ENCODE results near the gene PRSS8.
"Not testable (repeated sequence)": the region's sequence is repeated elsewhere in the genome, so short reads cannot be mapped to it uniquely, and the experiment has no call there.

The PRSS8 gene

DNA sequence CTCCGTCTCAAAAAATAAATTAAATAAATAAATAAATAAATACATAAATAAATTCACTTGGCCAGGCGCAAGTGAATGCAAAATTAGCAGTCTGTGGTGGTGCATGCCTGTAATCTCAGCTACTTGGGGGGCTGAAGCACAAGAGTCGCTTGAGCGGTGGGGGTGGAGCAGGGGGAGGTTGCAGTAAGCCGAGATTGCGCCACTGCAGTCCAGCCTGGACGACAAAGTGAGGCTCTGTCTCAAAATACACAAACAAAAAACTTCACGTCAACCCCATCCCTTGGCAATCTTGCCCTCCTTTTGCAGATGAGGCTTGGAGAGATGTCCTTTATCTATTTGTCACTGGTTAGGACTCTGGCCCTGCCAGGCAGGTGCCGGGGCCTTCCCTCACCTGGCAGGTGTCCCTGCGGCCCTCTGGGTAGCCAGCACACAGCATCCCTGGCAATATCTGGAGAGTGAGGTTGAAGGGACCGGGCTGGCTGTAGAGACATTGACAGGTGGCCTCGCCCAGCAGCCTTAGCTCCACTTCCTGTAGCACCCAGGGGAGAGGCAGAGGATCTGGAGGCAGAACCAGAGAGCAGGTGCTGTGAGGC, 10.0 kb upstream of the PRSS8 start:
- in situ Hi-C loops (cut with MboI; ENCODE audit: low sequenced_read_pairs) = no loop called here

DNA sequence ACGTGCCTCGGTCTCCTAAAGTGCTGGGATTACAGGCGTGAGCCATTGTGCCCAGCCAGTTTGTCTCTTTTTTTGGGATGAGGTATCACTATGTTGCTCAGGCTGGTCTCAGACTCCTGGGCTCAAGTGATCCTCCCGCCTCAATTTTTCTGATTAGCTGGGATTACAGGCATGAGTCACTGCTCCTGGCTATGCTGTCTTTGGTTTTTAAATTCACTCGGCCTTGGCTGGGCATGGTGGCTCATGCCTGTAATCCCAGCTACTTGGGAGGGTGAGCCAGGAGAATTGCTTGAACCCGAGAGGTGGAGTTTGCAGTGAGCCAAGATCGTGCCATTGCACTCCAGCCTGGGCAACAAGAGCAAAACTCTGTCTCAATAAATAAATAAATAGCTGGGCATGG, 8.9 kb upstream of the PRSS8 start:
- in situ Hi-C loops (cut with MboI; ENCODE audit: low sequenced_read_pairs) = not testable (repeated sequence)

- in situ Hi-C loops (cut with MboI; ENCODE audit: low sequenced_read_pairs) = no loop called here
These were observed 8.2 kb upstream of the PRSS8 start for GRCh38 chr16:31143694-31144148.

DNA sequence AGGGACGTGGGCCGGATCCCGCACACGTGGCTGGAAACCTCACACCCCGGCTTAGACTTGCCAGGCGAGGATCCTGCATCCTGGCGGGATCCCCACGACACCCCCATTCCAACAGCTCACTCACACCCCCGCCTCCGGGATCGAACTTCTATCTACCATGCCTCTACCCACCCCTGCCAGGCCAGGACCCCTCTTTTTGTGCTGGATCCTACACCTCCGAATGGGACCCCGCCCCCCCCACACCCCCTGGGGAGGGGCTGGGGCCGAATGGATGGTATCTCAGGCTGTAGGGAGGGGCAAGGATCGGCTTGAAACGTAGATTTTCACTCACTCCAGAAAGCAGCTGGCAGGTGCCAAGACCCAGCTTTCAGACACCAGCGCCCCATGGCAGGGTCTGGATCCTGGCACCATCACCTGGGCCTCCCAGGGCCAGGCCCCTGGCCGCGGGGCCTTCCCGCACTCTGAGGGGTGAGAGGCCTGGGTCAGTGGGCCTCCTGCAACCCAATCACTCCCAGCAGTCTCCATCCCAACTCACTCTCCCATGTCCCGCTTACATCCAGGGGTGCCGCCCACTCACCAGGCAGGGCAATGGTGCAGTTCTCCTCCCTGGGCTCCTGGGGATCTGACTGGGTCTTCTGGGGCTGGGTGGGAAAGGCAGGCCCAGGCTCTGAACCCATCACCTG, 7.6 kb upstream of the PRSS8 start:
- in situ Hi-C loops (cut with MboI; ENCODE audit: low sequenced_read_pairs) = no loop called here

- in situ Hi-C loops (cut with MboI; ENCODE audit: low sequenced_read_pairs) = no loop called here
These were observed 6.8 kb upstream of the PRSS8 start for GRCh38 chr16:31142109-31143010.

DNA sequence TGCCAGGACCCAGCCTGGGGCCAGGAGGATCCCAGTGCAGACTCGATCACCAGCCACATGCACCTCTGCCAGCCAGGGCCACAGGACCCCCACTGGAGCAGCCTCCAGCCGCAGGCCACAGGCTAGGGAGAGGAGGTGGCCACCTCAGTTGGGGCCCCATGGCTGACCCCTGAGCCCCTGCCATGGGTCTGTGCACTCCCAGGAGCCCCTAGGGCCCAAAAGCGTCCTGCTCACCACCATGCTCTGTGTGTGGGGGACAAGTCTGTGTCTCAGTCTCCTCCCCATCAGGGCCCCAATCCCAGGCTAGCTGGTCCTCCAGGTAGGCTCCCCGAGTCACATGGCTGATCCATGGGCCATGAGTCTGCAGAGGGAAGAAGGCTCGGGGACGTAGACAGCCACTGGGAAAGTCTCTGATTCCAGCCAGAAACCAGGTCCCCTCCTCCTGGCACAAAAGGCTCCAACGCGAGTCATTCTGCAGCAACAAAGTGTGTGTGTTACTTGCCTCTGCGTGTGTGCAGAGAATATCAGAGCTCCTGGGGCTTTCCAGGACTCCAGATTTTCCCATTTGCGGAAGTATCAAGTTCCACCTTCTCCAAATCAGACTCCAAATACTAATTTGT, 6.1 kb upstream of the PRSS8 start:
- in situ Hi-C loops (cut with MboI; ENCODE audit: low sequenced_read_pairs) = no loop called here

GRCh38 chr16:31141071-31141469, 5.5 kb upstream of the PRSS8 start:
- in situ Hi-C loops (cut with MboI; ENCODE audit: low sequenced_read_pairs) = not testable (repeated sequence)

- in situ Hi-C loops (cut with MboI; ENCODE audit: low sequenced_read_pairs) = no loop called here
These were observed 3.4 kb upstream of the PRSS8 start for GRCh38 chr16:31138621-31139578.

DNA sequence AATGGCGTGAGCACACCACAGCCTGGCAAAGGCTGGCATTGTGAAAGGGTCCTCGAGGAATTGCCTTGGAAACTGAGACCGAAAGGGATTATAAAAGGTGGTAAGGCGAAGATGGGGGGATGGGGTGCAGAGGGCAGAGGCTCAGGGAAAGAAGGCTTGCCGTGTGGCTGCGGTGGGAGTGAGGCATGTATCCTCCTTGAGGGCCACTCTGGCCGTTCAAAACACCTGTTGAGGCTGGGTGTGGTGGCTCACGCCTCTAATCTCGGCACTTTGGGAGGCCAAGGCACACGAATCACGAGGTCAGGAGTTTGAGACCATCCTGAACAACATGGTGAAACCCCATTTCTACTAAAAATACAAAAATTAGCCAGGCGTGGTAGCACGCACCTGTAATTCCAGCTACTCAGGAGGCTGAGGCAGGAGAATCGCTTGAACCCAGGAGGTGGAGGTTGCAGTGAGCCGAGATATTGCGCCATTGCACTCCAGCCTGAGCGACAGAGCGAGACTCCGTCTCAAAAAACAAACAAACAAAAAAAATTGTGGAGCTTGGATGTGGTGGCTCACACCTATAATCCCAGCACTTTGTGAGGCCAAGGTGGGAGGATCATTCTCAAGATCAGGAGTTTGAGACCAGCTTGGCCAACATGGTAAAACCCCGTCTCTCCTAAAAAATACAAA, 1.4 kb upstream of the PRSS8 start:
- in situ Hi-C loops (cut with MboI; ENCODE audit: low sequenced_read_pairs) = not testable (repeated sequence)

DNA sequence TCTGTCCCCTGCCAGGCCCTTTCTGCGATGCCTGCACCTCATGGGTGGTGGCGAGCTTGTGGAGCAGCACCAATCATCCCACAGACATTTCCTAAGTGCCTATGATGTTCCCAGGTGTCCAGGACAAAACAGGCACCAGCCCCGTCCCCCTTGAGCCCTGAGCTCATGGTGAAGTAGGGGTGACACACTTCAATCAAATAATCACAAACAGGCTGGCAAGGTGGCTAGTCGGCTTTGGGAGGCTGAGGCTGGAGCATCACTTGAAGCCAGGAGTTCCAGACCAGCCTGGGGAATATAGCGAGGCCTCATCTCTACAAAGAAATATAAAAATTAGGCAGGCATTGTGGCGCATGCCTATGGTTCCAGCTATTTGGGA, 748 bp upstream of the PRSS8 start:
- in situ Hi-C loops (cut with MboI; ENCODE audit: low sequenced_read_pairs) = no loop called here

GRCh38 chr16:31134625-31135534, 647 bp downstream of the PRSS8 start:
- in situ Hi-C loops (cut with MboI; ENCODE audit: low sequenced_read_pairs) = no loop called here

DNA sequence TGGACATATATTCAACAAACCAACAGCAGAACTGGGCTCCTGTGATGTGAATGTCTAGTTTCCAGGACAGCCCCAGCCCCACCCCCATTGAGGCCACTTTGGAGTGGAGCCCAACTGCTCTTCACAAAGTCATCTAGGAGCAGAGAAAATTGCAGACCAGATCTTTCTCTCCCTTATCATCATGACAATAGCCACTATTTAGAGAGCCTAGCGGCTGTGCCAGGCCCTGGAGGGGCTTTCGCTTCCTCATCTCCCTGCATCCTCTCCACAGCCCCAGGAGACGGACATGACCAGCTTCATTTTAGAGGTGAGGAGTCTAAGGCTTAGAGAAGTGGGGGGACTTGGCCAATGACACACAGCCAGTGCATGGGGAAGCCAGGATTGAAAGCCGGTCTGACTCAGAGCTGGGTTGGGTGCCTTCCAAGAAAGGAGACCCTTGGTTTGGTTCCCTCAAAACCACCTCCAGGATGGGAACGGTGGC, 1.4 kb downstream of the PRSS8 start:
- in situ Hi-C loops (cut with MboI; ENCODE audit: low sequenced_read_pairs) = no loop called here

DNA sequence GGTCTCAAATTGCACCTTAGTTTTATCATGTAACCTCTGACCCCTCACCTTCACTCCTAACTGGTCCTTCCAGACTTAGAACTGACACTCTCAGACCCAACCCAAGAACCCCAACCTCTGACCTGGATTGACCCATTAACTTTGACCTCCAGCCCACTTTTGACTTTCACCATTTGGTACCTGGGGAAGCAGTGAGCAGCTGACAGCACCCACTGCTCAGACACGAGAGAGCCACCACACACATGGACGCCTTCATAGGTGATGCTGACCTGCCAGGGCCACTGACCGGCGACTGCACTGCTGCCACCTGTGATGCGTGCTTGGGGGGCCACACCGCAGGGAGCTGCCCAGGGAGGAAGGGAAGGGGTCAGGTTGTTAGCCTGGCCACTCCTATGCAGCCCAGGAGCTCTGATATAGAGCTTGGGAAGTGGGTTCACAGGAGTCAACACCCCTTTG, 2.5 kb downstream of the PRSS8 start:
- in situ Hi-C loops (cut with MboI; ENCODE audit: low sequenced_read_pairs) = no loop called here

DNA sequence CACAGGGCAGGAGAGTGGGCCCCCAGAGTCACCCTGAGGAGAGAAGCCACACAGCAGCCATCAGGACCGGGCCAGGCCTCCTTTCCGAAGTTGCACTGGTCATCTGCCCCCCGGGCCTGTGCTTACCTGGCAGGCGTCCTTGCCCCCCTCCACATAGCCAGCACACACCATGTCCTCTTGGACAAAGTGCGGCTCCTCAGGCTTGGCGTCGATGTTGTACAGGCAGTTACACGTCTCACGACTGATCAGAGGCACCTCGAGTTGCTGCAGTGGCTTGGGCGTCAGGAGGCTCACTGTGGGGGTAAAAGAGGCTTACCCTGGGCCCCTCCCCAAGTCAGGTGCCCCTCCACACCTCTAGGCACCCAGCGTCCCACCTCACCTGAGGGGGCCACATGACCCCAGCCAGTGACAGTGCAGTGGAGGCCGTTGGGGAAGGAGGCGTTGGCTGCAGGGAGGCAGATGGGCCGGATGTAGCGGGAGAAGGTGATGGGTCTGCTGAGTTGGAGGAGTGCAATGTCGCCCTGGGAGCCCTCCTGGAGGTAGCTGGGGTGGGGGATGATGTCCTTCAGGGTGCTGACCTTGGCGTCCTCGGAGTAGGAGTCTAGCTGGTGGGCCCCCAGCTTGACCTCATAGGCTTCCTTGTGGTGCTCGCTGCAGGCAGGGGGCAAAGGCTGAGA, 3.1 kb downstream of the PRSS8 start:
- in situ Hi-C loops (cut with MboI; ENCODE audit: low sequenced_read_pairs) = no loop called here

- in situ Hi-C loops (cut with MboI; ENCODE audit: low sequenced_read_pairs) = no loop called here
These were observed 3.7 kb downstream of the PRSS8 start for GRCh38 chr16:31131841-31132271.

DNA sequence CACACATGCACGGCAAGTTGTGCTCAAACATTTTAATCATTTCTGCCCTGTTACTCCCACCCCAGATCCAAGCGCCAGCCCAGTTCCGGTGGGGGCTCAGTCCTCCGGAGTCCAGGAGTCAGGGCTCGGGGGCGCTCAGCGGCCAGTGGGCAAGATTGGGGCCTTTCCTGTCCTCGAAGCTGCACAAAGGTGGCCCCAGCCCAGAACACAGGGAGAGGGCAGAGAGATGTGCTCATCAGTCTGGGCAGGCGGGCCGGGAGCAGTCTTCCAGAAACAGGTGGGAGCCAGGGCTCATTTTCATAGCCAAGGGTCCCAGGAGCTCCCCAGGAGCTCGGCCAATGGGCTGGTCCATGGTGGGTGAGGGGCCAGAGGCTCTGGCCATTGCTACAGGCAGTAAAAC, 4.1 kb downstream of the PRSS8 start:
- in situ Hi-C loops (cut with MboI; ENCODE audit: low sequenced_read_pairs) = no loop called here

DNA sequence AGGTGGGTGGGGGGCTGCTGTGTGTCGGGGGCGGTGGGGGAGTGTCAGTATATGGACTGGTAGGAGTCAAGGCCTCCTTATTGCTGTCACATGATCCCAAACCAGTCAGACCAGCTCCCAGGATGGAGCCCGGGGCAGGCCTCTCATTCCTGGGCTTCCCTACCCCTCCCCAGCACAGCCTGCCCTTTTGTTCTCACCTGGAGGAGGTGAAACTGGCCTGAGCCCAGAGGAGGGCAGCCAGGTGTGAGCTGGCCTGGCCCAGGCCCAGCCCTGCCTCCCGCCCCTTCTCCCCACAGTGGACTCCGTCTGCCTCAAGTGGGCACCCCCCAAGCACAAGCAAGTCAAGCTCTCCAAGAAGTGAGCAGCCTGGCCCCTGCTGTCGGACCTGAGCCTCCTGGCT, 4.6 kb downstream of the PRSS8 start:
- in situ Hi-C loops (cut with MboI; ENCODE audit: low sequenced_read_pairs) = no loop called here
